K562 treated with DMSO at 1 percent for 48 hours (cell line): ENCODE data around the gene GZMM. TPM values are rescaled to one million over a fixed set of nuclear protein-coding genes. Genes with fewer than 3 reads are reported as not detected.

Experiments used
- total RNA-seq: library from RNA; unstranded; fragments of 300-600 nt; gene quantifications from 2 replicates; pipeline ENCODE4 v1.2.3, GENCODE V29; 2022; ENCODE audit warnings: low replicate concordance; ENCODE audit errors: extremely low read depth

The GZMM gene
- not detected in 2 replicates for total RNA-seq

GRCh38 chr19:543910-544608 lies at the start of gene GZMM:
Gene GZMM (plus strand): TSS chr19:544053. CDS start chr19:544072, 19 bp downstream.

GRCh38 chr19:496112-496665 lies 47.7 kb upstream of the GZMM start, which contains the start of gene MADCAM1:
Gene MADCAM1 (plus strand): TSS chr19:496486. CDS start chr19:496500, 14 bp downstream.

GRCh38 chr19:507286-508203 lies 36.3 kb upstream of the GZMM start, which contains the start of gene TPGS1:
Gene TPGS1 (plus strand): TSS chr19:507497. CDS start chr19:507507, 10 bp downstream.

GRCh38 chr19:531753-532560 lies 11.9 kb upstream of the GZMM start, which contains the start of gene CDC34:
Gene CDC34 (plus strand): TSS chr19:531760. CDS start chr19:531932, 172 bp downstream.

GRCh38 chr19:572140-572742 lies 28.4 kb downstream of the GZMM start, which contains the start of gene BSG:
Gene BSG (plus strand): TSS chr19:572596. CDS start chr19:572635, 39 bp downstream.

GRCh38 chr19:589693-590395 lies 46.0 kb downstream of the GZMM start, which contains the start of gene HCN2:
Gene HCN2 (plus strand): TSS chr19:589881. CDS start chr19:589946, 65 bp downstream.

Other genes with a start within 250 kb of the GZMM start
- gene MIER2, start 199.3 kb upstream of the GZMM start, total RNA-seq: not detected in 2 replicates
- gene C2CD4C, start 134.9 kb upstream of the GZMM start, total RNA-seq: not detected in 2 replicates
- gene SHC2, start 83.0 kb upstream of the GZMM start, total RNA-seq: not detected in 2 replicates
- gene MADCAM1, start 47.6 kb upstream of the GZMM start, total RNA-seq: not detected in 2 replicates
- not detected in 2 replicates for gene TPGS1, start 36.6 kb upstream of the GZMM start, total RNA-seq
- not detected in 2 replicates for gene CDC34, start 12.3 kb upstream of the GZMM start, total RNA-seq
- 1,430 and 1,506 TPM in 2 replicates for gene BSG, start 28.5 kb downstream of the GZMM start, total RNA-seq
- gene HCN2, start 45.8 kb downstream of the GZMM start, total RNA-seq: not detected in 2 replicates
- gene POLRMT, start 89.5 kb downstream of the GZMM start, total RNA-seq: 676 TPM in 1 of 2 replicates, not detected in the other
- not detected in 2 replicates for gene FGF22, start 95.8 kb downstream of the GZMM start, total RNA-seq
- gene RNF126, start 119.2 kb downstream of the GZMM start, total RNA-seq: 251 TPM in 1 of 2 replicates, not detected in the other
- not detected in 2 replicates for gene FSTL3, start 132.3 kb downstream of the GZMM start, total RNA-seq
- gene PRSS57, start 151.4 kb downstream of the GZMM start, total RNA-seq: not detected in 2 replicates
- gene PALM, start 164.9 kb downstream of the GZMM start, total RNA-seq: not detected in 2 replicates
- not detected in 2 replicates for gene MISP, start 207.1 kb downstream of the GZMM start, total RNA-seq